BLaER1 treated with 17β-estradiol and CSF1 and Interleukin-3, amounts not matched to agents 10 nM and 100 nM (cell line): ENCODE data around the gene COTL1.
"Not testable (repeated sequence)": the region's sequence is repeated elsewhere in the genome, so short reads cannot be mapped to it uniquely, and the experiment has no call there.

Experiments used
- H3K27ac ChIP-seq, 11 experiments: shearing (Covaris generic); formaldehyde crosslinking; 2 replicates each; pipeline ENCODE4 v1.8.1; 2022
- H3K27me3 ChIP-seq, 11 experiments: shearing (Covaris generic); formaldehyde crosslinking; 2 replicates each; pipeline ENCODE4 v1.8.1; 2022
- H3K36me3 ChIP-seq, 11 experiments: shearing (Covaris generic); formaldehyde crosslinking; 2 replicates each; pipeline ENCODE4 v1.8.1; 2022
- H3K4me1 ChIP-seq, 10 experiments: shearing (Covaris generic); formaldehyde crosslinking; 2 replicates each; pipeline ENCODE4 v1.8.1; 2022
- H3K4me2 ChIP-seq, 11 experiments: shearing (Covaris generic); formaldehyde crosslinking; 2 replicates each; pipeline ENCODE4 v1.8.1; 2022
- H3K4me3 ChIP-seq, 10 experiments: shearing (Covaris generic); formaldehyde crosslinking; 2 replicates each; pipeline ENCODE4 v1.8.1; 2022
- H3K9ac ChIP-seq, 11 experiments: shearing (Covaris generic); formaldehyde crosslinking; 2 replicates each; pipeline ENCODE4 v1.8.1; 2022
- H3K9me3 ChIP-seq, 11 experiments: shearing (Covaris generic); formaldehyde crosslinking; replicated peaks in 1 of 11; 2 replicates each; pipeline ENCODE4 v1.8.1; 2022
- H4K20me1 ChIP-seq, 11 experiments: shearing (Covaris generic); formaldehyde crosslinking; 2 replicates each; pipeline ENCODE4 v1.8.1; 2022
- Cebpa-rat ChIP-seq, 11 experiments: shearing (Covaris generic); IDR thresholded peaks; 2 replicates each; pipeline ENCODE4 v1.8.1; 2022

COTL1 gene

GRCh38 chr16:84638231-84638806 is 20.4 kb upstream of the COTL1 start:
- TF ChIP-seq Cebpa-rat (IDR thresholded peaks at IDR 0.05) = no peak
- no peaks in the 10 kb centered on the region for H4K20me1 ChIP-seq
- no peak overlapping the region for H3K4me3 ChIP-seq
- H3K4me1 ChIP-seq = peaks cover 62 to 72% (median 67%) of the 10 kb centered on the region in 10 experiments
- no peaks in the 10 kb centered on the region for H3K27me3 ChIP-seq
- 0 out of 22 replicates have a peak, but pooled peaks cover 0 to 7% (median 0%) of the 10 kb centered on the region in 11 experiments for H3K9me3 ChIP-seq
- H3K27ac ChIP-seq = peak overlapping the region in 7 of 11 experiments; percentile 4 to 55 (median 26); a peak in 7 of 22 replicates
- H3K36me3 ChIP-seq = no peaks in the 10 kb centered on the region
- H3K9ac ChIP-seq = peak overlapping the region in 6 of 11 experiments; percentile 2 to 51 (median 37); a peak in 6 of 22 replicates
- H3K4me2 ChIP-seq = peak overlapping the region; percentile 47 to 84 (median 75)

- H3K27me3 ChIP-seq = no peaks in the 10 kb centered on the region
- peaks cover 56 to 72% (median 65%) of the 10 kb centered on the region in 10 experiments for H3K4me1 ChIP-seq
- no peaks in the 10 kb centered on the region for H4K20me1 ChIP-seq
- H3K27ac ChIP-seq = peak overlapping the region in 5 of 11 experiments; percentile 14 to 55 (median 29); a peak in 8 of 22 replicates
- H3K4me3 ChIP-seq = no peak overlapping the region
- no peak for TF ChIP-seq Cebpa-rat (IDR thresholded peaks at IDR 0.05)
- peak overlapping the region in 2 of 11 experiments; percentile 24 to 40; a peak in 3 of 22 replicates for H3K9ac ChIP-seq
- no peaks in the 10 kb centered on the region for H3K36me3 ChIP-seq
- peak overlapping the region; percentile 47 to 84 (median 75) for H3K4me2 ChIP-seq
- H3K9me3 ChIP-seq = 0 out of 22 replicates have a peak, but pooled peaks cover 0 to 7% (median 0%) of the 10 kb centered on the region in 11 experiments
Observed at GRCh38 chr16:84637709-84638108, 19.8 kb upstream of the COTL1 start.

DNA sequence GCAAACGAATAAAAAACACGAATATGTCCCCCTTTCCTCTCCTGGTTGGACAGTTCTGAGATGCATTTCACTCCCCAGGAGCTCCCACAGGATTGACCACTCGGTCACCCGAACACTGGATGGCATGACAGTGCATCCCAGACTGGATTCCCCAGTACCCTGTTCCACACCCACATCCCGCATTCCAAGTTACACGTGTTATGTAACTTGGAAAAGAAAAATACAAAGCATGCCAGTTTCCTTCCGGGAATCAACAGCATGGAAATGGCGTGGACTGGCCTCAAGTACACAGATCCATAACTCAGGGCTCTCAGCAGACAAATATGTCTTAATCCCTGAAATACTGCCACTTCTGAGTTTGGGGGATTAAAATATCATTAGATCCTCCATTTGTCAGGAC is 17.8 kb upstream of the COTL1 start:
- Histone ChIP-seq H3K4me2 (no peak overlapping the region), H3K27ac (no peak overlapping the region), H3K9me3 (0 out of 22 replicates have a peak, but pooled peaks cover 0 to 7% (median 0%) of the 10 kb centered on the region in 11 experiments), H3K4me3 (no peak overlapping the region), H3K4me1 (peaks cover 54 to 72% (median 65%) of the 10 kb centered on the region in 10 experiments), H3K9ac (no peak overlapping the region), H4K20me1 (no peaks in the 10 kb centered on the region), H3K36me3 (no peaks in the 10 kb centered on the region), H3K27me3 (no peaks in the 10 kb centered on the region)
- no peak for TF ChIP-seq Cebpa-rat (IDR thresholded peaks at IDR 0.05)

GRCh38 chr16:84633622-84634021 is 15.7 kb upstream of the COTL1 start:
- Histone ChIP-seq H3K4me1 (peaks cover 54 to 74% (median 64%) of the 10 kb centered on the region in 10 experiments), H3K4me2 (peak overlapping the region in 5 of 11 experiments; percentile 5 to 95 (median 31); a peak in 2 of 22 replicates), H3K36me3 (no peaks in the 10 kb centered on the region), H3K9me3 (no peaks in the 10 kb centered on the region), H3K4me3 (no peak overlapping the region), H3K9ac (no peak overlapping the region), H3K27ac (peak overlapping the region in 5 of 11 experiments; percentile 5 to 81 (median 14); a peak in 5 of 22 replicates), H3K27me3 (0 out of 22 replicates have a peak, but pooled peaks cover 0 to 7% (median 0%) of the 10 kb centered on the region in 11 experiments), H4K20me1 (no peaks in the 10 kb centered on the region)
- no peak for TF ChIP-seq Cebpa-rat (IDR thresholded peaks at IDR 0.05)

DNA sequence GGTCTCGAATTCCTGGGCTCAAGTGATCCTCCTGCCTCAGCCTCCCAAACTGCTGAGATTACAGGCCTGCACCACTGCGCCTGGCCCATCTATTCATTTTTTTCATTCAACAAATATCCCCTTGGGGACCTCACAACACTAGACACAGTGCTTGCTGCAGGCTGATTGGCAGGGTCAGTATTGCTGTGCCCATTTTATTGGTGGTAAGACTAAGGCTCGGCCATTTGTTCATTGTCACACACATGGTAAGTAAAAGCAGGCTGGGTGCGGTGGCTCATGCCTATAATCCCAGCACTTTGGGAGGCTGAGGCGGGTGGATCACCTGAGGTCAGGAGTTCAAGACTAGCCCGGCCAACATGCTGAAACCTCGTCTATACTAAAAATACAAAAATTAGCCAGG is 15.0 kb upstream of the COTL1 start:
- H3K9me3 ChIP-seq, H3K27me3 ChIP-seq, H3K36me3 ChIP-seq, H4K20me1 ChIP-seq, H3K4me3 ChIP-seq: not testable (repeated sequence)
- H3K4me1 ChIP-seq = peaks cover 46 to 71% (median 58%) of the 10 kb centered on the region in 10 experiments
- H3K27ac ChIP-seq = peak overlapping the region in 7 of 11 experiments; percentile 42 to 81 (median 73); a peak in 10 of 22 replicates
- H3K9ac ChIP-seq = peak overlapping the region in 2 of 11 experiments; percentile 55 to 65; a peak in 2 of 22 replicates
- peak overlapping the region in 9 of 11 experiments; percentile 66 to 95 (median 83); a peak in 17 of 22 replicates for H3K4me2 ChIP-seq

- peak overlapping the region in 8 of 11 experiments; percentile 48 to 71 (median 64); a peak in 15 of 22 replicates for H3K9ac ChIP-seq
- H3K4me2 ChIP-seq = peak overlapping the region; percentile 66 to 95 (median 83)
- H4K20me1 ChIP-seq = no peaks in the 10 kb centered on the region
- H3K27me3 ChIP-seq = 0 out of 22 replicates have a peak, but pooled peaks cover 0 to 7% (median 0%) of the 10 kb centered on the region in 11 experiments
- H3K4me3 ChIP-seq = peak overlapping the region in 4 of 10 experiments; percentile 33 to 43 (median 34); a peak in 5 of 20 replicates
- H3K27ac ChIP-seq = peak overlapping the region in 9 of 11 experiments; percentile 18 to 81 (median 70); a peak in 16 of 22 replicates
- no peak for TF ChIP-seq Cebpa-rat (IDR thresholded peaks at IDR 0.05)
- peaks cover 37 to 62% (median 48%) of the 10 kb centered on the region in 10 experiments for H3K4me1 ChIP-seq
- H3K9me3 ChIP-seq = no peaks in the 10 kb centered on the region
- no peaks in the 10 kb centered on the region for H3K36me3 ChIP-seq
Observed at GRCh38 chr16:84631886-84632285, 14.0 kb upstream of the COTL1 start.

DNA sequence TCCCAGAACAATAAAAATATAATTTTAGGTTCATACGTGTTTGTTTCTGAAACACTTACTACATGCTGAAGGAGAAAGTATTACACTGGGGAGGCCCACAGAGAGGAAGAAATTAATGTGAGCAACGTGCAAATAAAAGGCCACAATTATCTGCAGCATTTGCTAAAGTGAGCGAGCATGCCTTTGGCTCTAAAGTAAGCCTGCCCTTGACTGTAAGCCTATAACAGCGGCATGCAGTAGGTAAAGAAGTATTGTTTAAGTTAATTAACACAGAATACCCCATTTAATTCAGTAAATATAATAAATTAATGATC is 13.2 kb upstream of the COTL1 start:
- TF ChIP-seq Cebpa-rat (IDR thresholded peaks at IDR 0.05) = no peak
- Histone ChIP-seq H3K9ac (peak overlapping the region in 6 of 11 experiments; percentile 55 to 71 (median 64); a peak in 9 of 22 replicates), H3K27me3 (0 out of 22 replicates have a peak, but pooled peaks cover 0 to 7% (median 0%) of the 10 kb centered on the region in 11 experiments), H3K27ac (peak overlapping the region in 7 of 11 experiments; percentile 42 to 81 (median 73); a peak in 13 of 22 replicates), H3K36me3 (no peaks in the 10 kb centered on the region), H3K9me3 (no peaks in the 10 kb centered on the region), H3K4me1 (peaks cover 37 to 61% (median 47%) of the 10 kb centered on the region in 10 experiments), H3K4me2 (peak overlapping the region; percentile 66 to 95 (median 83)), H4K20me1 (no peaks in the 10 kb centered on the region), H3K4me3 (no peak overlapping the region; a peak in 1 of 20 replicates)

DNA sequence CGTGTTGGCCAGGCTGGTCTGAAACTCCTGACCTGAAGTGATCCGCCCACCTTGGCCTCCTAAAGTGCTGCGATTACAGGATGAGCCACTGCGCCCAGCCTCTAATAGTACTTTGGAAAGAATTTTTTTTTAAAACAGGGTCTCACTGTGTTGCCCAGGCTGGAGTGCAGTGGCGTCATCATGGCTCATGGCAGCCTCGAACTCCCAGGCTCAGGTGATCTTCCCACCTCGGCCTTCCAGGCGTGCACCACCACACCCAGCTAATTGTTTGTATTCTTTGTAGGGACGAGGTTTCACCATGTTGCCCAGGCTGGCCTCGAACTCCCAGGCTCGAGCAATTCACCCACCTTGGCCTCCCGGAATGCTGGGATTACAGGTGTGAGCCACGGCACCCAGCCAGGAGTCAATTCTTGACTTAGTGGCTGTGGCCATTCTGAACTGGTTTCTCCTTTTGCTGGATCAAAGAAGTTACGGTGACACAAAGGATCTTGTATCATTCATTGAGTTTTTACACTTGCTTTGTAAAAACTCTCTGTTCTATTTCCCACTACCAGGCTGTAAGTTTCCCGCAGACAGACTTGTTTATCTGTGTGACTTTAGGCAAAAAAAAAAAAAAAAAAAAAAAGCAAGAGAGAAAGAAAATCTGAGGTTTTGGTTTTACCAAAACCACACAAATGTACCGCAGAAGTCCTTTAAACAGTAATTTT is 12.7 kb upstream of the COTL1 start:
- Histone ChIP-seq H3K4me2 (peak overlapping the region; percentile 66 to 95 (median 83)), H3K27me3 (0 out of 22 replicates have a peak, but pooled peaks cover 0 to 7% (median 0%) of the 10 kb centered on the region in 11 experiments), H3K27ac (peak overlapping the region in 5 of 11 experiments; percentile 37 to 81 (median 73); a peak in 6 of 22 replicates), H3K9me3 (no peaks in the 10 kb centered on the region), H3K4me1 (peaks cover 37 to 61% (median 47%) of the 10 kb centered on the region in 10 experiments), H4K20me1 (no peaks in the 10 kb centered on the region), H3K36me3 (no peaks in the 10 kb centered on the region), H3K9ac (peak overlapping the region in 4 of 11 experiments; percentile 28 to 71 (median 66); a peak in 3 of 22 replicates), H3K4me3 (no peak overlapping the region)
- TF ChIP-seq Cebpa-rat (IDR thresholded peaks at IDR 0.05) = no peak

- H3K4me1 ChIP-seq = peaks cover 37 to 61% (median 47%) of the 10 kb centered on the region in 10 experiments
- H4K20me1 ChIP-seq = no peaks in the 10 kb centered on the region
- H3K27me3 ChIP-seq = 0 out of 22 replicates have a peak, but pooled peaks cover 0 to 7% (median 0%) of the 10 kb centered on the region in 11 experiments
- no peaks in the 10 kb centered on the region for H3K36me3 ChIP-seq
- H3K27ac ChIP-seq = no peak overlapping the region
- H3K4me2 ChIP-seq = peak overlapping the region; percentile 47 to 95 (median 83)
- H3K4me3 ChIP-seq = no peak overlapping the region
- no peaks in the 10 kb centered on the region for H3K9me3 ChIP-seq
- no peak overlapping the region; a peak in 1 of 22 replicates for H3K9ac ChIP-seq
- TF ChIP-seq Cebpa-rat (IDR thresholded peaks at IDR 0.05) = no peak
Observed at GRCh38 chr16:84630009-84630408, 12.1 kb upstream of the COTL1 start.
